Large intestine (tissue), 3 donors: ENCODE results near the gene ADARB1. TPM values are rescaled to one million over a fixed set of nuclear protein-coding genes. Genes with fewer than 3 reads are reported as not detected.

ENCODE experiments used
- DNase-seq, 2 donors: peaks; one replicate each; pipeline versions ENCODE4 v3.0.0 to v3.0.0-alpha.2; 2013
- H3K27ac ChIP-seq: one replicate; pipeline ENCODE4 v1.5.1; 2013; ENCODE audit warnings: low read length
- H3K27me3 ChIP-seq: 2 replicates; pipeline ENCODE4 v1.6.1; 2013; ENCODE audit warnings: low read length; ENCODE audit not compliant: control insufficient read depth, insufficient read depth
- H3K36me3 ChIP-seq: 2 replicates; pipeline ENCODE4 v1.6.1; 2013; ENCODE audit warnings: low read length; ENCODE audit not compliant: control insufficient read depth, insufficient read depth
- H3K4me1 ChIP-seq: one replicate; pipeline ENCODE4 v1.6.1; 2013; ENCODE audit warnings: low read length; ENCODE audit not compliant: control insufficient read depth, insufficient read depth
- H3K4me3 ChIP-seq: one replicate; pipeline ENCODE4 v1.5.1; 2013; ENCODE audit warnings: low read length
- H3K9me3 ChIP-seq: one replicate; pipeline ENCODE4 v1.6.1; 2013; ENCODE audit warnings: mild to moderate bottlenecking, low read depth, low read length, moderate library complexity; ENCODE audit not compliant: control insufficient read depth
- WGBS: methylation state at CpG from one replicate; pipeline ENCODE4 v1.1.5; 2013; ENCODE audit warnings: low lambda C conversion rate; ENCODE audit not compliant: insufficient coverage; 5-methylcytosine and 5-hydroxymethylcytosine counted together
- polyA plus RNA-seq: library from polyadenylated mRNA; unstranded; fragments of 120-200 nt; gene quantifications from one replicate; pipeline ENCODE4 v1.2.1, GENCODE V29; 2013

Gene ADARB1
- polyA plus RNA-seq, 1 donor: 12.1 TPM

DNA sequence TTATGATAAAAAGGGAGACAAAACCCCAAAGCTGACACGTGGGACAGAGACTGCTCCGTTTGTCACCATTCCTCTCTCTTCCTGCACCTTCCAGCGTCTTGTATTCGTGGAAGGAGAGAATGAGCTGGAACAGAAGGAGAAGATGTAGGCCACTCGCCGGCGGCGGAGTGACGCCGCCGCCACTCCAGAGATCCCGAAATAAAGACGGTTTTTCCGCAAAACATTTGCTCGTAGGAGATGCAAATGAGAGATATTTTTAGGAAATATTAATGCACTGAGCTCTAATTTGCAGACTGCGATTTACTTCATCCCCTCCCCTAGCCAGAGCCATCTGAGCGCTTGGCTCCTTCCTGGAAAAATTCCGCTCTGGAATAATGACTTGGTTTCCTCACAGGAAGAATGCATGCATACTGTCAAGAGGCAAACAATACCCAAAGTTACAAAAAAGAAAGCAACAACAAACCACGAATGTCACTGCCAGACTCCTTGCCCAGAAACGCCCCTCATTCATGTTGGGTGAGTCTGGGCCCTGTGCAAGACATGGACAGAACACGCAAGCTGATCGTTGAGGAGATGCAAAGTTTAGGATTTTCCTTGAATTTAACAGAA is 18.0 kb upstream of the ADARB1 start:
- WGBS: 84% methylated on average over 5 of the region's 22 CpGs
- Histone ChIP-seq H3K36me3 (no peaks in the 10 kb centered on the region), H3K4me3 (no peak overlapping the region), H3K27me3 (peaks cover 7% of the 10 kb centered on the region), H3K4me1 (no peaks in the 10 kb centered on the region), H3K9me3 (peaks cover 4% of the 10 kb centered on the region), H3K27ac (no peak overlapping the region)
- DNase-seq: no peak

DNA sequence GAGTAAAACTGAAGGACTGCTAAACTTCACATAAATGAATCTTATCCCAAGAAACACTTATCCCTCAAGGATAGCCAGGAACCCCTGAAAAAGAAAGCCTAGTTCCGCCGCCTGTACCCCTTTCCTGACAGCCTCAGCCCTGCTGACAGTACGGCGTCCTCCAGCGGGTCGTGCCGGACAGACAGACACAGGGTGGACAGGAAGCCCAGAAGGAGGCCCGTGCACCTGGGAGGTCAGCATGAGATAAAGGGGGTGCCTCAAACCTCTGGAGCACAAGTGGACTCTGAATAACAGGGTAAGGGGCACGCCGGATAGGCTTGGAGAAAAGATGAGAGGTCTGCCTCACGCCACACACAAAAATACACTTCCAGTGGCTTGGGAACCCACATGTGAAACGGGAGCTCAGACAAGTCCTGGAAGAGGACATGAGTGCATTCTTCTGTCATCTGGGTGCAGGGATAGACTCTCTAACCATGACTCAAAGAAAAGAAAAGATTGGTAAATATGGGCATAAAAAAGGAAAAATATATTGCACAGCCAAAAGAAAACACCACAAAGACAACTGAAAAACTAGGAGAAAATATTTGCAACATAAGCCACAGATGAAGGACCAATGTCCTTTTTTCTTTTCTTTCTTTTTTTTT is 17.3 kb upstream of the ADARB1 start:
- WGBS: no CpG with 5 or more reads among the region's 12 CpGs
- peaks cover 4% of the 10 kb centered on the region for H3K27me3 ChIP-seq
- H3K27ac ChIP-seq: no peak overlapping the region
- peaks cover 4% of the 10 kb centered on the region for H3K9me3 ChIP-seq
- H3K4me1 ChIP-seq: no peaks in the 10 kb centered on the region
- no peak overlapping the region for H3K4me3 ChIP-seq
- no peaks in the 10 kb centered on the region for H3K36me3 ChIP-seq
- no peak for DNase-seq

DNA sequence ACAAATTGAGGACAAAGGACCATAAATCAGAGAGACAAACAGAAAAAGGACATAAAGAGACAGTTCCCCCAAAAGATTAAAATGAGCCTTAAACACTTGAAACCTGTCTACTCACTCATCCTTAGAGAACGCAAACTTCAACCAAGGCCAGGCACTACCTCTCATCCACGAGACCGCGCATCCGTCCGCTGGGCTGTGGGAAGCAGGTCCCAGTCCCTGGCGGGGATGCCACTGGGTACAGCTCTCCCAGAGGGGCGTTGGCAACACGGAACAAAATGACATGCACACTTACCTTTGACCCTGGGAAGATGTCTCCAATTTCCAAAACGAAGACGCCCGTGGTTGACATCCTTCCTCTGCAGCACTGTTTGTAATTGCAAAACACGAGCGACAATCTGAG is 16.5 kb upstream of the ADARB1 start:
- Histone ChIP-seq H3K27me3 (peaks cover 4% of the 10 kb centered on the region), H3K9me3 (peaks cover 4% of the 10 kb centered on the region), H3K27ac (no peak overlapping the region), H3K4me3 (no peak overlapping the region), H3K36me3 (no peaks in the 10 kb centered on the region), H3K4me1 (no peaks in the 10 kb centered on the region)
- no peak for DNase-seq
- no CpG with 5 or more reads among the region's 14 CpGs for WGBS

DNA sequence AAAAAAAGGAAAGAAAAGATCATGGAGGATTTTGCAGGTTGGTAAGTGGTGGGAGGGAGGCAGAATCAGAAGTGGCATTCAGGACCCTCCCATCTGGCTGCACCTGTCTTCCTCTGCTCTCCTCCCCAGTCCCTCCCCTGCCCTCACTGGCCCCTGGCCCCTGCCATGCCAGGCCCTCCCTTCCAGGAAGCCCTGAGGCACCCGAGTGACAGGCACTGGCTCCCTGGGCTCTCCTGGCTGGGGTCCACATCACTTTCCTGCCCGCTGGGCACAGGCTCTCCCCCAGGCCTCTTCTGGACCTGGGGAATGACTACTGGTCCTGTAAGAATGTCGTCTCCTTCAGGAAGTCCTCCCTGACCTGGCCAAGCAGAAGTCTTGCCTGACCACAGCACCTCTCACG is 15.3 kb upstream of the ADARB1 start:
- Histone ChIP-seq H3K9me3 (peaks cover 4% of the 10 kb centered on the region), H3K36me3 (no peaks in the 10 kb centered on the region), H3K27ac (no peak overlapping the region), H3K4me1 (no peaks in the 10 kb centered on the region), H3K4me3 (no peak overlapping the region), H3K27me3 (peaks cover 4% of the 10 kb centered on the region)
- DNase-seq: no peak
- no CpG with 5 or more reads among the region's 4 CpGs for WGBS

DNA sequence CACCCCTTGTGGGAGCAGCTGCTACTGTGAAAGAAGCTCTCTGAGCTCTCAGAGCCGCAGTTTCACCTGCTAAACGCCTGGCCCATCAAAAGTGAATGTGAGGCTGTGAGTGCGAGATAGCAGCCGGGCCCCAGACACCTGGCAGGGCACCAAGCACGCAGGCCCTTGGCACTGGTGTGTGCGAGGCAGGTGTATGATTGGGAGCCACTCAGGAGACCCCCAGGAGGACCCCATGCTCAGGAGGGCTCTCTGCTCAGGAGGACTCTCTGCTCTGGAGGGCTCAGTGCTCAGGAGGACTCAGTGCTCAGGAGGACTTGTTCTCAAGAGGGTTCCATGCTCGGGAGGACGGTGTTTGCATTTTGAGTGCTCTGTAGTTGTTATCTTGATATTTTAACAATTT is 14.3 kb upstream of the ADARB1 start:
- WGBS: no CpG with 5 or more reads among the region's 8 CpGs
- Histone ChIP-seq H3K4me3 (no peak overlapping the region), H3K36me3 (no peaks in the 10 kb centered on the region), H3K9me3 (no peaks in the 10 kb centered on the region), H3K27ac (no peak overlapping the region), H3K27me3 (peaks cover 3% of the 10 kb centered on the region), H3K4me1 (no peaks in the 10 kb centered on the region)
- no peak for DNase-seq

DNA sequence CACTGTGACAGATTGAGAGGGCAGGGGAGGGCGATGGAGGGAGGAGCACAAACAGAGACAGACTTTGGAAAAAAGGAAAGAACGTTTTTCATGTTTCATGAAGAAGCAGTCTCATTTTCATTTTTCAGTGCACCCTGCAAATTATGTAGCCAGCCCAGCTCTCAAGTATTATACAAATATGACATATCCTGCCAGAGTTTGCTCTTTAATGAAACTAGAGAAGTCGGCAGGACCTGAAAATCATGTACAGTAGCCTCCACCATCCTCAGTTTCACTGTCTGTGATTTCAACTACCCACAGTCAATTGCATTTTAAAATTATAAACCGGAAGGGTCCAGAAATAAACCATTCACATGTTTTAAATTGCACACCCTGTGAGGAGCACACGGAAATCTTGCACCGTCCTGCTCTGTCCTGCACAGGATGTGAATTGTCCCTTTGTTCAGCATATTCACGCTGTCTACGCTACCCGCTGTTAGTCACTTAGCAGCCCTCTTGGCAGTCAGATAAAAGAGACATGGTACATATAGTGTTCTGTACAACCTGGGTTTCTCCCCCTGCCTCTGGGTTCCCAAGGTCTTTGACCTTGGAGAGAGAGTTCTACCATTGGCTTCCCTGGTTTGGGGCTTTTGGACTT is 13.6 kb upstream of the ADARB1 start:
- H3K9me3 ChIP-seq: no peaks in the 10 kb centered on the region
- WGBS: no CpG with 5 or more reads among the region's 9 CpGs
- DNase-seq: no peak
- peaks cover 3% of the 10 kb centered on the region for H3K27me3 ChIP-seq
- H3K27ac ChIP-seq: no peak overlapping the region
- H3K36me3 ChIP-seq: no peaks in the 10 kb centered on the region
- H3K4me3 ChIP-seq: no peak overlapping the region
- no peaks in the 10 kb centered on the region for H3K4me1 ChIP-seq

DNA sequence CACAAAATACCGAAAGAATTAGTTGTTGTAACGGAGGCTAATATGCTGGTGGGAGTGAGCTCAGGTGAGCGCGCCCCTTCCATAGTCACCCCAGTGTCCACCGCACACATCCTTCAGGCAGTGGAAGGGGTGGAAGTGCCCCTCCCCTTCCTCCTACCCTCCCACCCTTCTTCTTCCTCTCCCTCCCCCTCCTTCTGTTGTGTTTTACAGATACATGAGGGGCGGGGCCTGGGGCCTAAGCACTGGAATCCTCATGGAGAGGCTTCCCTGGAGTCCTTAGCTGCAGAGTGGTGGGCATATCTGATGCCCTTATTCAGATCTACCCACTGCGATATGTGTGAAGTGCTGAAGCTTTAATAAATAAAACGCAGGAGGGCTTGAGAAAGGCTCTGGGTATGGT is 10.3 kb upstream of the ADARB1 start:
- WGBS: no CpG with 5 or more reads among the region's 8 CpGs

DNA sequence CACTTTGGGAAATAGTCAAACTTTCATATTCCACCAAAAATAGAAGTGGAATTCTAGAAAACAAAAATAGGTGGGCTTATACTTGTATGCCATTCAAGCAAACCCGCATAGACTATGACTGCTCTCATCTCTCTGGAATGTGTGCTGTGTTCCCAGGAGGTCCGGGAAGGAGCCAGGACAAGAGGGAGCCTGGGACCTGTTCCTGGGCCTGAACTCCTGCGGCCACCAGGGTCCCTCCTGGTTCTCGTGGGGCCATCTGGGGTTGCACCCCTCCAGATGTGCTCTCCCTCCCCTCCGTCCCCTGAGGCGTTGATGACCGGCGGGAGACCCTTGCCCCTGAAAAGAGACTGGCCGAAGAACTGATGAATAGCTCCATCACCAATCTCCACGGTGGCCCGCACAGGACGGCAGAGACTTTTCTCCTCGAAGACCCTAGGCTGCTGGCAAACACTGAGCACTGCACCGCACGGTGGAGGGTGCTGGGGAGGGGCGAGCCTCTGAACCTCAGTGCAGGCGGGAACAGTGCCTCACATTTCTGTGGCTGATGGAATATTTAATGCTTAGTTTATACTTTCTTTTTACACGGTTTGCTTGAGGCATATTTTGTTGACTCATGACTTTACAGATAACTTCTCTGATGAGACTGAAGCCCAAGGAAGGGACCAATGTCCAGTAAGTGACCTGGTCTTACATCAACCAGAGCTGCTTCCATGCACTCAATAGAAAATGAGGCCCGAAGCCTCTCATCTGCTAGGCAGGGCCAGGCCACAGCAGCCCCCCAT is 9.6 kb upstream of the ADARB1 start:
- no peak overlapping the region for H3K27ac ChIP-seq
- no peak for DNase-seq
- no peaks in the 10 kb centered on the region for H3K9me3 ChIP-seq
- peaks cover 4% of the 10 kb centered on the region for H3K27me3 ChIP-seq
- H3K36me3 ChIP-seq: no peaks in the 10 kb centered on the region
- no CpG with 5 or more reads among the region's 19 CpGs for WGBS
- H3K4me3 ChIP-seq: no peak overlapping the region
- H3K4me1 ChIP-seq: no peaks in the 10 kb centered on the region

More for the DNA sequence above, 10.3 kb upstream of the ADARB1 start:
- Histone ChIP-seq H3K4me1 (no peaks in the 10 kb centered on the region), H3K27me3 (peaks cover 4% of the 10 kb centered on the region), H3K4me3 (no peak overlapping the region), H3K36me3 (no peaks in the 10 kb centered on the region), H3K9me3 (no peaks in the 10 kb centered on the region), H3K27ac (no peak overlapping the region)
- no peak for DNase-seq

DNA sequence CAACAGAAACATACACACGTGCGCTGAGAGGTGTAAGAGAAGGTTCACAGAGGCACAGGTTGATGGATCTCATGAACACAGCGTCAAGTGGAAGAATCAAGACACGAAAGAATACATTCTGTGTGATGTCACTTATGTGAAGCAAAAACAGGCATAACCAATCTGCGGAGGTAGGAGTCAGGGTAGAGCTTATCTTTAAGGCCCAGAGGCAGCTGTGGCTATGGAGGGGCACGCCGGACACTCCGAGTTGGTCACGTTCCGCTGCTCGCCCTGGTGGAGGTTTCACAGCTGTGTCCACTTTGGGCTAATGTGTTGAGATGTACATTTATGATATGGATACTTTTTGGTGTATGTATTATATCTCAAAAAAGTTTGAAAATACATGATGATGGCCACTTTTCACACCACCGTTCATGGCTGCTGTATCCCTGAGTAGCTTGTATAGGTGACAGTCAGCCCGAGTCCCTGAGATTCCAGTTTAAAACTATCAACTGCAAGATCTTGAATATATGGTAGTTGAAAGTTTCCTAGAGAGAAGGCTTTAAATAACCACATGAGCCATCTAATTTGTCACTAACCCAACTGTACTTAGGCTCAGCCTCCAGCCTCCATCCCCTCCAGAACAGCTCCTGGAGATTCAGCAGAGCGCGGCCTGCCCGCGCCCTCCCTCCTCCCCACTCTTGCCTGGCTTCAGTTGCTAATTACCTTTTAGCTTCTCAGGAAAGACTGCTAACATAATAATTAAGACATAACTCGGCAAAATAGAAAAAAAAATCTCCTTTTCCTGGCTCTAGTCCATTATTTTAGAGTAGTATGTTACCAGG is 6.7 kb upstream of the ADARB1 start:
- no peak overlapping the region for H3K27ac ChIP-seq
- 100% methylated on average over 1 of the region's 18 CpGs for WGBS

DNA sequence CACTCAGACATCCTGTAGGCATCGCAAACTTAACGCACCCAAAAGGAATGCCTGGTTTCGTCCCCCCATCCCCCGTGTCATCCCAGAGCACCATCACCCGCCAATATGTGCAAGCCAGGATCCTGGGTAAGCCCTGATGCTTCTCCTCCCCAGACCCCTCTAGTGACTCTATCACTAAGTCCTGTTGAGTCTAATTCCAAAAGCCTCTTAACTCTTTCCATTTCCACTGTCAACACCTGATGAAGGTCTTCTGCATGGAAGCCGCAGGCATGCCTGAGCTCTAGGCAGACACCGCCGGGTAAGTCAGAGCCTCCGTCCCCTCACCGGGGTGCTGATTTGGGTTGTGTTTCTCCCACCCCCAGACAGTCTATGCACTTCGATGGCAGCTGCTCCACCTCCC is 5.3 kb upstream of the ADARB1 start:
- peaks cover 4% of the 10 kb centered on the region for H3K27me3 ChIP-seq
- H3K36me3 ChIP-seq: no peaks in the 10 kb centered on the region
- WGBS: no CpG with 5 or more reads among the region's 11 CpGs
- H3K4me1 ChIP-seq: peaks cover 2% of the 10 kb centered on the region
- no peak overlapping the region for H3K4me3 ChIP-seq
- no peak overlapping the region for H3K27ac ChIP-seq
- DNase-seq: no peak
- peaks cover 4% of the 10 kb centered on the region for H3K9me3 ChIP-seq

More for the DNA sequence above, 6.7 kb upstream of the ADARB1 start:
- Histone ChIP-seq H3K9me3 (peaks cover 4% of the 10 kb centered on the region), H3K4me3 (no peak overlapping the region), H3K27me3 (peaks cover 4% of the 10 kb centered on the region), H3K4me1 (no peaks in the 10 kb centered on the region), H3K36me3 (no peaks in the 10 kb centered on the region)
- DNase-seq: no peak
